ENCODE data around the gene IFNAR2.

DNA sequence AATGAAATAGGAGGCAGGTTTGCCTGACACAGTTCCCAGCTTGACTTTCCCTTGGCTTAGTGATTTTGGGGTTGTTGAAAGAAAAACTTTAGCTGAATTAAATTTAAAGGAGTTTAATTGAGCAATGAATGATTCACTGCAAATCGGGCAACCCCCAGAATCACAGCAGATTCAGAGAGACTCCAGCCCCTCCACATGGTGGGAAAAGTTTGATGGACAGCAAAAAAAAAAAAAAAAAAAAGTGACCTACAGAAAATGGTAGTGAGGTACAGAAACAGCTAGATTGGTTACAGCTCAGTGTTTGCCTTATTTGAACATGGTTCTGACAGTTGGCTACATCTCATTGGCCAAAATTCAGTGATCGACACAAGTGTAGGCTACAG lies 12.6 kb upstream of the IFNAR2 start:
- TF ChIP-seq CTCF (IDR thresholded peaks at IDR 0.05) (no peak), POLR2A (IDR thresholded peaks at IDR 0.05) (no peak)

Measured in heart left ventricle (tissue), 13 donors.